Measurements from ENCODE around the gene SLC17A7.
"Not testable (repeated sequence)": the region's sequence is repeated elsewhere in the genome, so short reads cannot be mapped to it uniquely, and the experiment has no call there.

Gene SLC17A7

GRCh38 chr19:49470615-49470978, 29.3 kb upstream of the SLC17A7 start:
- DNase-seq (ENCODE audit: low read depth in 3 of 3, low spot score in 1 of 3) = no peak

GRCh38 chr19:49469828-49470614, 28.7 kb upstream of the SLC17A7 start:
- DNase-seq (ENCODE audit: low read depth in 3 of 3, low spot score in 1 of 3) = peak in 2 of 3 donors; percentile 55 to 64

DNA sequence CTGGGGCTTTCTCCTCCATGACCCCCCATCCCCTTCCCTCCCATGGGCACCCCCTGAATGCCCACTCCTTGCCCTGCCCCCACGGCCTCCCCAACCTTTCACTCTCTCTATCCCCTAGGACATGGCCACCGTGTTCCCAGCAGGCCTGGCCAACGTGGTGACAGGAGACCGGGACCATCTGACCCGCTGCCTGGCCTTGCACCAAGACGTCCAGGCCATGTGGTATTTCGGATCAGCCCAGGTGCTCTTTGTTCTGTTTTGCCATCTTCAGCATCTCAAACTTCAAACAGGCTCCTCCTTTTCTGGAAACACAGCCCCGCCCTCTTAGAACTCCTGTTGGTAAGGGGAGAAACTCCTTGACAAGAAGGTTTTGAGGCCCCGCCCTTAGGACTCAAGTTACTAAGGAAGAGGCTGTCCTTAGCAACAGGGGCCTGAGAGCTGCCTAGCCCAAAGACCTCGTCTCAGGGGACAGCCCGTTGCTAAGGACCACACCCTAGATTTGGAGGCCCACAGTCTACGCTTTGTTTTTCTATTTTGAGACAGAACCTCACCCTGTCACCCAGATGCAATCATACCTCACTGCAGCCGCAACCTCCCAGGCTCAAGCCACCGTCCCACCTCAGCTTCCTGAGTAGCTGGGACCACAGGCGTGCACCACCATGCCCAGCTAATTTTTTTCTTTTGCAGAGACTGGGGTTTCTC, 27.6 kb upstream of the SLC17A7 start:
- DNase-seq (ENCODE audit: low read depth in 3 of 3, low spot score in 1 of 3) = peak in 2 of 3 donors; percentile 66 to 90

GRCh38 chr19:49468199-49468598, 26.9 kb upstream of the SLC17A7 start:
- no peak for DNase-seq (ENCODE audit: low read depth in 3 of 3, low spot score in 1 of 3)

GRCh38 chr19:49465371-49465770, 24.0 kb upstream of the SLC17A7 start:
- no peak for DNase-seq (ENCODE audit: low read depth in 3 of 3, low spot score in 1 of 3)

- DNase-seq (ENCODE audit: low read depth in 3 of 3, low spot score in 1 of 3) = no peak
These were observed 22.8 kb upstream of the SLC17A7 start for GRCh38 chr19:49463960-49464740.

GRCh38 chr19:49462492-49462891, 21.2 kb upstream of the SLC17A7 start:
- no peak for DNase-seq (ENCODE audit: low read depth in 3 of 3, low spot score in 1 of 3)

DNA sequence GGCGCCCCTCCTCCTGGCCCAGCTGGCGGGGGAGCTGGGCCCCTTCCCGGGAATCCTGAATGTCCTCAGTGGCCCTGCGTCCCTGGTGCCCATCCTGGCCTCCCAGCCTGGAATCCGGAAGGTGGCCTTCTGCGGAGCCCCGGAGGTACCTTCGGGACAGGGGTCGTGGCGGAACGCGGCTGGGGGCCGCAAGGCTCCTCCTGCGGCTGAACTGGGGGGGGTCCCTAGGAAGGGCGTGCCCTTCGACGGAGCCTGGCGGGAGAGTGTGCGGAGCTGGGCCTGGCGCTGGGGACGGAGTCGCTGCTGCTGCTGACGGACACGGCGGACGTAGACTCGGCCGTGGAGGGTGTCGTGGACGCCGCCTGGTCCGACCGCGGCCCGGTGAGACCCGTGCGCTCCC, 20.3 kb upstream of the SLC17A7 start:
- no peak for DNase-seq (ENCODE audit: low read depth in 3 of 3, low spot score in 1 of 3)

GRCh38 chr19:49461130-49461529, 19.8 kb upstream of the SLC17A7 start:
- DNase-seq (ENCODE audit: low read depth in 3 of 3, low spot score in 1 of 3) = not testable (repeated sequence)

- DNase-seq (ENCODE audit: low read depth in 3 of 3, low spot score in 1 of 3) = no peak
These were observed 18.1 kb upstream of the SLC17A7 start for GRCh38 chr19:49459388-49459787.

DNA sequence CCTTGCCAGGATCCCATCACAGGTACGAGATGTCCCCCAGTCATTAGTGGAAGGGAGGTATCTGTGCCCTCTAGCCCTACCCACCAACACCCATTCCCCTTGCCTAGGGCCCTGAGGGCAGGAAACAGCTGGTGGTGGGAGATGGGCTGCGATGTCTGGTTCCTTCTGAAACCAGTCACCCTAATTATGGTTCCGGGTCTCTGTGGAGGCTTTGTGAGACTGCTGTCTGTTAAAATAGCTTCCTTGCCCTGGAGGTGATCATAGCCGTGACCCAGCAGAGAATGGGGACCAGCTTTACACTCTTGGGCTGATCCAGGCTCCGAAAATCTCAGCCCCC, 17.2 kb upstream of the SLC17A7 start:
- DNase-seq (ENCODE audit: low read depth in 3 of 3, low spot score in 1 of 3) = no peak

- no peak for DNase-seq (ENCODE audit: low read depth in 3 of 3, low spot score in 1 of 3)
These were observed 15.0 kb upstream of the SLC17A7 start for GRCh38 chr19:49456326-49456725.

DNA sequence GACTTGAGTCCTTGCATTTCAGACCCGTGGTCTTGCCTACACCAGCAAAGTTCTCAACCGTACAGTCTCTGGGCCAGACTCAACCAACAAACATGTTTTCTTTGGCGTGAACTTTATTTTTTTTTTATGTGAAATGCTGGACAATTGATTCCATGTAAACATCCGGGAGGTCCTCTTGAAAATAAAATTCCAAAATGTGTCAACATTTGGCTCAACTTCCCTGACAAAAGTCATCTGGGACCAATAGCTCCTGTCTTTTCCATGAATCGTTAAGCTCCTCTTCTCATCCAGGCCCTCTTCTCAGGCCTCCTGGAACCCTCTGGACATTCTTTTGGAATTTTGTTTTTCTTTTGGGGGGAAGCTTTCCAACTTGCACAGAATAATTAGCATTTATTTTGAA, 14.4 kb upstream of the SLC17A7 start:
- no peak for DNase-seq (ENCODE audit: low read depth in 3 of 3, low spot score in 1 of 3)

- DNase-seq (ENCODE audit: low read depth in 3 of 3, low spot score in 1 of 3) = no peak
These were observed 12.5 kb upstream of the SLC17A7 start for GRCh38 chr19:49453757-49454240.

- peak; percentile 94 to 96 (median 95) for DNase-seq (ENCODE audit: low read depth in 3 of 3, low spot score in 1 of 3)
These were observed 11.9 kb upstream of the SLC17A7 start, which contains the start of gene ALDH16A1 for GRCh38 chr19:49453013-49453756. TSS of gene ALDH16A1 (plus strand) at chr19:49453225. CDS start at chr19:49453332, 107 bp downstream.

DNA sequence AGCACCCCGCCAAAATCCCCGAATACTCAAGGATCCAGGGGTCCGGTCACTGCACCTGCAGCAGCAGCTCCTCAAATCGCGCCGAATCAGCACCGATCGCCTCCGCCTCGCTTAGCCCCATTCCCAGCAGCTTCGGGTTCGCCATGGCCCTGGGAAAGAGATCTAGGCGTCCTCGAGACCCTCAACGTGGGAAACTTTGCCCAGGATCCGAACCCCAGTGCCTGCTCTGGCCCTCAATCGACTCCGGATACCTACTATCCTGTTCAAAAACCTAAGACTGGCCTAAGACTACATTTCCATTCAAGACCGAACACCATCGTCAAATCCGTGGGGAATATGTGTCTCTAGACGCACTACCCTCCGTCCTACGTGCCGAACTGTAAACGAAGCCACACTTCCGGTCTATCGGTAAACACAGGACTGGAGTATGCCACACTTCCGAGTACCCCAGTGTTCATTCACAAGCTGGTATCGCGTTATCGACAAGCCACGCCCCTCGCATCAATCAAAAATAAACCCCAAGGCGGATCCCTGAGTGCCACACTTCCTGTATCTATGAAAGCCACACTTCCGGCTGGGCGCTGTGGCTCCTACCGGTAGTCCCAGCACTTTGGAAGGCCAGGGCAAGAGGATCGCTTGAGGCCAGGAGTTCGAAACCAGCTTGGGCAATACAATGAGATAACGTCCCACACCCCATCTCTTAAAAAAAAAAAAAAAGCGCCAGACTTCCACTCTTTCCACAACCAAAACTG, 10.3 kb upstream of the SLC17A7 start, which contains the start of gene PIH1D1:
TSS of gene PIH1D1 (minus strand) at position 385 of the 752 bp plus-strand sequence. CDS start at position 145, 240 bp downstream.
- DNase-seq (ENCODE audit: low read depth in 3 of 3, low spot score in 1 of 3) = peak; percentile 78 to 89 (median 88)

DNA sequence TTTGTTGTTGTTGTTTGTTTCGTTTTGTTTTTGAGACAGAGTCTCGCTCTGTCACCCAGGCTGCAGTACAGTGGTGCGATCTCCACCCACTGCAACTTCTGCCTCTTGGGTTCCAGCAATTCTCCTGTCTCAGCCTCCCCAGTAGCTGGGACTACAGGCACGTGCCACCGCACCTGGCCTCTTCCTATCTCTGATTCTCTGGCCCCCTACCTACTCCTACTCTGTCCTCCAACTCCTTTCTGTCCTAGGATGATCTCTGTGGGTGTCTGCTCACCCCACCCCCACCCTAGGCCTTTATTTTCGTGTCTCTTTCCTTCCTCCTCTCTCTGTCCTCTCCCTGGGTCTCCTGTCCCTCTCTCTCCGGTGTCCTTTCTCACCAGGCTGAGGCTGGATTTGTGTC, 9.1 kb upstream of the SLC17A7 start:
- no peak for DNase-seq (ENCODE audit: low read depth in 3 of 3, low spot score in 1 of 3)

- no peak for DNase-seq (ENCODE audit: low read depth in 3 of 3, low spot score in 1 of 3)
These were observed 7.1 kb upstream of the SLC17A7 start for GRCh38 chr19:49448432-49448786.

DNA sequence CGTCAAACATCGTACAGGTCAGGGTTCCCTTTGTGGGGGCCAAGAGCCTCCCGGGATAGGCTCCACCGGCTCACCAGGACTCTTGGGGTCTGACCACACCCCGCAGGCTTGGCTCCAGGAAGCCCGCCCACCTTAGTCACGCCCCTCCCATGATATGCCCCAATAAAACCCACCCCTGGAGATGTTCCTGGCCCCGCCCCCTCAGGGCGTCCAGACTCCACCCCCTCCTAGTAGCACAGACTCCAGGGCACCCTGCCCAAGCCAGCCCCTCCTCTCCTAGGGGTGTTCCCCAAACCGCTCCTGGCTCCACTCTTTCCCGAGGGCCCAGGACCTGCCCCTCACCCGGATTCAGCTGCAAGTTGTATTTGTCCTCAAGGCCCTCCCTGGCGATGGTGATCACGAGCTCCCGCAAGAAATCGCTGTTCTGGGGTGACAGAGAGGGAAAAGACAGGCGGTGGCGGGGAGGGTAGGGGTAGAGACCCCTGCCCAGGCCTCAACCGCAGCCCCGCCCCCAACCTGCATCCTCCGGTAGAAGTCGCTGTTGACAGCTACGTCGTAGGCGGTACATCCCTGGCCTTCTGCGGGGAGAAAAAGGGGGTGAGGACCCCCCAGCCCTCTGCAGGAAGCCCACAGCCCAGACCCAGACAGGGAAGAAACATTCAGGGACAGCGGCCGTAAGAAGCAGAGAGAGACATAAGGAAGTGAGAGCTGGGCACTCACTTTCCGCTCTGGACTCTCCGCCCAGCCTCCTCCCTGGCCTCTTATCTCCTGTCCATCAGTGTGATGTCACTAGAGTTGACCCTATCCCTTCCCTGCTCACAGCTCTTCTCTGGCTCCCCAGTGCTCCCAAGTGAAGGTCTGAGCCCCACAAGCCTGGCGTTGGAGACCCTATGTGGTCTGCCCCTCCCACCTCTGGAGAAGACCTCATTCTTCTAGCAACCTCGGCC, 6.4 kb upstream of the SLC17A7 start:
- no peak for DNase-seq (ENCODE audit: low read depth in 3 of 3, low spot score in 1 of 3)
